ENCODE measurements around the gene DIAPH3. TPM values are rescaled to one million over a fixed set of nuclear protein-coding genes. Genes with fewer than 3 reads are reported as not detected.

The DIAPH3 gene
- total and polyA plus RNA-seq, 2 of the 4 experiments (the other 2 are of a cell fraction), result 8.9 to 9.3 TPM

DNA sequence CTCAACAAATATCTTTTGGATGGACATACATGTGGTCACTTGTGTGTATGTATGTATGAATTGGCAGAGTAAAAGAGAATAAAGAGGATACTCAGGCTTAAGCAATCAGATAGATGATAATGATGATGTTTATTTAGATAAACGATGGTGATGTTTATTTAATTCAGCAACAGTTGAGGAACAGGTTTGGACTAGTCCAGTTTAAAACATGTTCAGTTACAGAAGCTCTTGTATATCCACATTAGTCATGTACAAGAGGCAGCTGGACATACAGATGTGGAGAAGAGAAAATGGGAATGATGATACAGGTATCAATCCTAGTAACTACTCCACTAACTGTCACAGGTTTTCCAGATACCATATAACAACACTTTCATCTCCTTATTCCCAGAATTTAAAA is 232.1 kb downstream of the DIAPH3 start:
- CTCF ChIA-PET, result no interaction called here
- WGBS, 2 experiments (ENCODE audit: extremely low coverage in 2 of 2, insufficient read length in 1 of 2), result no CpG with 5 or more reads among the region's 1 CpG
- Histone ChIP-seq H3K79me1 (ENCODE audit: low read depth in 1 of 2, low read length in 2 of 2) (peaks cover 0 to 10% of the 10 kb centered on the region in 2 experiments; a peak in 2 of 4 replicates), H3K4me1 (ENCODE audit: control insufficient read depth, insufficient read depth, low read length) (no peaks in the 10 kb centered on the region), H3K4ac (ENCODE audit: low read depth, low read length) (no peak overlapping the region), H3K27ac (ENCODE audit: insufficient read depth, low read length) (no peak overlapping the region), H4K8ac (ENCODE audit: low read depth in 2 of 2, low read length in 2 of 2) (no peak overlapping the region), H3K18ac (ENCODE audit: low read depth, low read length) (no peak overlapping the region), H2BK15ac (ENCODE audit: low read depth, low read length) (no peak overlapping the region), H3K27me3 (ENCODE audit: control insufficient read depth, insufficient read depth, low read length) (no peaks in the 10 kb centered on the region), H4K20me1 (ENCODE audit: insufficient read depth, low read length) (no peaks in the 10 kb centered on the region), H3K36me3 (ENCODE audit: control insufficient read depth, insufficient read depth, low read length) (peaks cover 1% of the 10 kb centered on the region; the same call in 1 of the 2 replicates), H2AK5ac (ENCODE audit: low read depth, low read length) (no peak overlapping the region), H3K4me2 (ENCODE audit: low read depth, low read length) (no peak overlapping the region), H4K91ac (ENCODE audit: insufficient read depth, low read depth, low read length) (no peak overlapping the region), H2AK9ac (replicated peaks; ENCODE audit: low read depth, low read length, poor library complexity) (no peak overlapping the region), H3K9ac (ENCODE audit: low read depth, low read length) (no peak overlapping the region), H2BK20ac (ENCODE audit: low read depth, low read length) (no peak overlapping the region), H3K23ac (ENCODE audit: low read depth, low read length) (no peak overlapping the region), H3K56ac (ENCODE audit: extremely low read depth, insufficient read depth, low read length) (no peak overlapping the region), H3K9me3 (ENCODE audit: control insufficient read depth, insufficient read depth, low read length) (no peaks in the 10 kb centered on the region), H2AFZ (replicated peaks; ENCODE audit: low read length, poor library complexity) (no peak overlapping the region), H3K9me1 (ENCODE audit: insufficient read depth, low read length) (no peaks in the 10 kb centered on the region), H4K5ac (ENCODE audit: low read depth, low read length) (no peak overlapping the region), H2BK5ac (ENCODE audit: low read depth, low read length, poor library complexity, severe bottlenecking) (no peak overlapping the region), H3K14ac (replicated peaks; ENCODE audit: low read depth, low read length) (no peak overlapping the region), H3K4me3 (ENCODE audit: insufficient read depth, low read depth, low read length) (no peak overlapping the region), H2BK120ac (ENCODE audit: low read depth, low read length) (no peak overlapping the region)
- no peak for ATAC-seq (ENCODE audit: low read depth)
- dilution Hi-C loops (cut with HindIII; ENCODE audit: low sequenced_read_pairs, unreplicated experiment), result no loop called here
- intact Hi-C loops (cut with micrococcal nuclease), result no loop called here
- no TSS peak for BruUV-seq (replicated peaks)
- DNase-seq, result peak; percentile 15
- TF ChIP-seq RAD21 (IDR thresholded peaks at IDR 0.05; ENCODE audit: low read length) (no peak), SMC3 (IDR thresholded peaks at IDR 0.05; ENCODE audit: low read depth, low read length) (no peak), MAFK (IDR thresholded peaks at IDR 0.05; ENCODE audit: low read depth, low read length) (no peak), MXI1 (IDR thresholded peaks at IDR 0.05; ENCODE audit: borderline replicate concordance, low read depth, low read length) (no peak), CEBPB (IDR thresholded peaks at IDR 0.05; ENCODE audit: low read depth, low read length) (no peak), POLR2A (IDR thresholded peaks at IDR 0.05; ENCODE audit: low read depth, low read length) (no peak), RCOR1 (IDR thresholded peaks at IDR 0.05; ENCODE audit: insufficient replicate concordance, low read length) (no peak), MAZ (IDR thresholded peaks at IDR 0.05; ENCODE audit: borderline replicate concordance, low read depth, low read length) (no peak), NFE2L2 (IDR thresholded peaks at IDR 0.05; ENCODE audit: low read depth, low read length) (no peak), BHLHE40 (IDR thresholded peaks at IDR 0.05; ENCODE audit: low read depth, low read length) (no peak), CHD1 (IDR thresholded peaks at IDR 0.05; ENCODE audit: low read depth, low read length) (no peak), RFX5 (IDR thresholded peaks at IDR 0.05; ENCODE audit: low read depth, low read length) (no peak)
- TF ChIP-seq, protein P1, sequence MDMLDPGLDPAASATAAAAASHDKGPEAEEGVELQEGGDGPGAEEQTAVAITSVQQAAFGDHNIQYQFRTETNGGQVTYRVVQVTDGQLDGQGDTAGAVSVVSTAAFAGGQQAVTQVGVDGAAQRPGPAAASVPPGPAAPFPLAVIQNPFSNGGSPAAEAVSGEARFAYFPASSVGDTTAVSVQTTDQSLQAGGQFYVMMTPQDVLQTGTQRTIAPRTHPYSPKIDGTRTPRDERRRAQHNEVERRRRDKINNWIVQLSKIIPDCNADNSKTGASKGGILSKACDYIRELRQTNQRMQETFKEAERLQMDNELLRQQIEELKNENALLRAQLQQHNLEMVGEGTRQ (IDR thresholded peaks at IDR 0.05; ENCODE audit: low read depth, low read length), result no peak
- TF ChIP-seq, protein P2, sequence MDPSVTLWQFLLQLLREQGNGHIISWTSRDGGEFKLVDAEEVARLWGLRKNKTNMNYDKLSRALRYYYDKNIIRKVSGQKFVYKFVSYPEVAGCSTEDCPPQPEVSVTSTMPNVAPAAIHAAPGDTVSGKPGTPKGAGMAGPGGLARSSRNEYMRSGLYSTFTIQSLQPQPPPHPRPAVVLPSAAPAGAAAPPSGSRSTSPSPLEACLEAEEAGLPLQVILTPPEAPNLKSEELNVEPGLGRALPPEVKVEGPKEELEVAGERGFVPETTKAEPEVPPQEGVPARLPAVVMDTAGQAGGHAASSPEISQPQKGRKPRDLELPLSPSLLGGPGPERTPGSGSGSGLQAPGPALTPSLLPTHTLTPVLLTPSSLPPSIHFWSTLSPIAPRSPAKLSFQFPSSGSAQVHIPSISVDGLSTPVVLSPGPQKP (IDR thresholded peaks at IDR 0.05; ENCODE audit: borderline replicate concordance, low read depth, low read length), result no peak
- POLR2A ChIA-PET (ENCODE audit: unreplicated experiment), result no interaction called here
- in situ Hi-C loops (cut with MboI; ENCODE audit: low sequenced_read_pairs), result no loop called here
